Osteoblast (primary cell): ENCODE data around the gene BMP8B. TPM values are rescaled to one million over a fixed set of nuclear protein-coding genes. Genes with fewer than 3 reads are reported as not detected.

Experiments used
- DNase-seq: peaks from one replicate; pipeline ENCODE4 v3.0.0; 2011; ENCODE audit warnings: low spot score, mixed read lengths; ENCODE audit not compliant: insufficient read length; ENCODE audit errors: missing footprints
- H2AFZ ChIP-seq: 2 replicates; pipeline ENCODE4 v1.6.0; 2011; ENCODE audit warnings: mild to moderate bottlenecking, low read length
- H3K27ac ChIP-seq: 2 replicates; pipeline ENCODE4 v1.5.1; 2011; ENCODE audit warnings: mild to moderate bottlenecking, low read depth, low read length, moderate library complexity
- H3K27me3 ChIP-seq: 2 replicates; pipeline ENCODE4 v1.6.0; 2012; ENCODE audit warnings: mild to moderate bottlenecking, control low read depth, inconsistent platforms, low read length, moderate library complexity; ENCODE audit not compliant: insufficient read depth
- H3K36me3 ChIP-seq: 2 replicates; pipeline ENCODE4 v1.5.1; 2011; ENCODE audit warnings: mild to moderate bottlenecking, low read length, control low read depth, moderate library complexity; ENCODE audit not compliant: insufficient read depth
- H3K4me1 ChIP-seq: 2 replicates; pipeline ENCODE4 v1.5.1; 2011; ENCODE audit warnings: mild to moderate bottlenecking, low read length, control low read depth, moderate library complexity; ENCODE audit not compliant: insufficient read depth
- H3K4me2 ChIP-seq: 2 replicates; pipeline ENCODE4 v1.6.0; 2011; ENCODE audit warnings: mild to moderate bottlenecking, low read length; ENCODE audit not compliant: insufficient read depth
- H3K4me3 ChIP-seq: fragments of 200-600 bp; sonication (generic); 3 replicates; pipeline ENCODE4 v1.5.1; 2012; ENCODE audit warnings: mild to moderate bottlenecking, low read length, inconsistent platforms; ENCODE audit not compliant: insufficient read depth
- H3K79me2 ChIP-seq: 2 replicates; pipeline ENCODE4 v1.6.0; 2012; ENCODE audit warnings: mild to moderate bottlenecking, low read length, control low read depth, inconsistent platforms; ENCODE audit not compliant: insufficient read depth
- H3K9me3 ChIP-seq: 2 replicates; pipeline ENCODE4 v1.5.1; 2011; ENCODE audit warnings: low read depth, low read length, control low read depth
- H4K20me1 ChIP-seq: 2 replicates; pipeline ENCODE4 v1.6.0; 2012; ENCODE audit warnings: mild to moderate bottlenecking, low read length, control low read depth; ENCODE audit not compliant: insufficient read depth
- CTCF ChIP-seq: IDR thresholded peaks from 2 replicates; pipeline ENCODE4 v1.5.1; 2011; ENCODE audit warnings: mild to moderate bottlenecking, low read depth, low read length, moderate library complexity; ENCODE audit errors: extremely low read depth
- total RNA-seq: library from RNA; depleted of rRNA; stranded (reverse); fragments of >200 nt; gene quantifications from 2 replicates; pipeline ENCODE4 v1.2.3, GENCODE V29; 2012

BMP8B gene
- total RNA-seq, 1 donor: 0.36 TPM

GRCh38 chr1:39755965-39756659 is 32.6 kb downstream of the BMP8B start:
- H3K4me2 ChIP-seq: no peak overlapping the region
- no peak for TF ChIP-seq CTCF

GRCh38 chr1:39754906-39755504 is 33.7 kb downstream of the BMP8B start:
- Histone ChIP-seq H3K9me3 (no peaks in the 10 kb centered on the region), H3K4me3 (no peak overlapping the region), H3K36me3 (peaks cover 44% of the 10 kb centered on the region), H3K4me1 (no peaks in the 10 kb centered on the region), H3K4me2 (no peak overlapping the region), H2AFZ (no peak overlapping the region), H4K20me1 (no peaks in the 10 kb centered on the region), H3K27ac (no peak overlapping the region), H3K79me2 (no peaks in the 10 kb centered on the region), H3K27me3 (no peaks in the 10 kb centered on the region)
- no peak for TF ChIP-seq CTCF
- DNase-seq: peak; percentile 48

More at GRCh38 chr1:39755965-39756659, 32.6 kb downstream of the BMP8B start:
- Histone ChIP-seq H3K4me3 (no peak overlapping the region), H3K4me1 (no peaks in the 10 kb centered on the region), H3K9me3 (no peaks in the 10 kb centered on the region), H4K20me1 (no peaks in the 10 kb centered on the region), H3K27ac (no peak overlapping the region), H3K27me3 (no peaks in the 10 kb centered on the region), H3K79me2 (no peaks in the 10 kb centered on the region), H2AFZ (no peak overlapping the region), H3K36me3 (peaks cover 34% of the 10 kb centered on the region)
- peak; percentile 51 for DNase-seq

- no peaks in the 10 kb centered on the region for H3K79me2 ChIP-seq
- no peaks in the 10 kb centered on the region for H3K4me1 ChIP-seq
- H3K27ac ChIP-seq: no peak overlapping the region
- H4K20me1 ChIP-seq: no peaks in the 10 kb centered on the region
- H3K4me2 ChIP-seq: no peak overlapping the region
- H3K36me3 ChIP-seq: peaks cover 49% of the 10 kb centered on the region
- H2AFZ ChIP-seq: no peak overlapping the region
- no peaks in the 10 kb centered on the region for H3K27me3 ChIP-seq
- H3K4me3 ChIP-seq: no peak overlapping the region
- no peak for TF ChIP-seq CTCF
- DNase-seq: no peak
- H3K9me3 ChIP-seq: no peaks in the 10 kb centered on the region
These were observed 34.6 kb downstream of the BMP8B start for GRCh38 chr1:39754026-39754570.
